Loucy (cell line): ENCODE measurements around the gene PPM1F.

Source experiments
- H2AFZ ChIP-seq: fragments of 200-600 bp; sonication (generic); 2 replicates; pipeline ENCODE4 v1.6.0; 2016; ENCODE audit warnings: antibody characterized with exemption, mild to moderate bottlenecking, low read length, moderate library complexity
- H3F3A ChIP-seq: fragments of 200-600 bp; 2 replicates; pipeline ENCODE4 v1.6.0; 2016; ENCODE audit warnings: antibody characterized with exemption, low read depth, mild to moderate bottlenecking
- H3K27me3 ChIP-seq: fragments of 200-600 bp; sonication (generic); 2 replicates; pipeline ENCODE4 v1.6.1; 2014; ENCODE audit warnings: low read length, mild to moderate bottlenecking; ENCODE audit not compliant: insufficient read depth, poor library complexity, severe bottlenecking
- H3K36me3 ChIP-seq: fragments of 200-600 bp; sonication (generic); 2 replicates; pipeline ENCODE4 v1.6.1; 2016; ENCODE audit warnings: low read length; ENCODE audit not compliant: insufficient read depth
- H3K4me1 ChIP-seq: fragments of 200-600 bp; sonication (generic); 2 replicates; pipeline ENCODE4 v1.5.1; 2014; ENCODE audit warnings: low read length, mild to moderate bottlenecking; ENCODE audit not compliant: insufficient read depth, poor library complexity, severe bottlenecking
- H3K4me2 ChIP-seq: fragments of 200-600 bp; sonication (generic); 2 replicates; pipeline ENCODE4 v1.6.0; 2014; ENCODE audit warnings: antibody characterized with exemption, low read length, low read depth, mild to moderate bottlenecking; ENCODE audit not compliant: poor library complexity, severe bottlenecking
- H3K4me3 ChIP-seq: fragments of 200-600 bp; sonication (generic); 2 replicates; pipeline ENCODE4 v1.5.1; 2014; ENCODE audit warnings: low read length, mild to moderate bottlenecking, mixed read lengths; ENCODE audit not compliant: poor library complexity, severe bottlenecking
- H3K79me2 ChIP-seq: fragments of 200-600 bp; sonication (generic); 2 replicates; pipeline ENCODE4 v1.6.1; 2014; ENCODE audit warnings: low read length; ENCODE audit not compliant: insufficient read depth
- H3K9ac ChIP-seq: fragments of 200-600 bp; sonication (generic); 2 replicates; pipeline ENCODE4 v1.6.0; 2014; ENCODE audit warnings: mild to moderate bottlenecking, low read depth, low read length, moderate library complexity; ENCODE audit not compliant: poor library complexity, severe bottlenecking
- H3K9me2 ChIP-seq: fragments of 200-600 bp; sonication (generic); replicated peaks from 2 replicates; pipeline ENCODE4 v1.6.1; 2016; ENCODE audit warnings: low read depth, low read length, mixed read lengths
- H3K9me3 ChIP-seq: fragments of 200-600 bp; sonication (generic); 2 replicates; pipeline ENCODE4 v1.6.1; 2014; ENCODE audit warnings: mild to moderate bottlenecking, antibody characterized with exemption, low read length, low read depth; ENCODE audit not compliant: insufficient read depth
- H4K20me1 ChIP-seq: fragments of 200-600 bp; sonication (generic); 2 replicates; pipeline ENCODE4 v1.6.0; 2014; ENCODE audit warnings: antibody characterized with exemption, low read length, mild to moderate bottlenecking; ENCODE audit not compliant: insufficient read depth, poor library complexity, severe bottlenecking
- CTCF ChIP-seq: fragments of 200-600 bp; sonication (generic); conservative IDR thresholded peaks from 2 replicates; pipeline ENCODE4 v1.5.1; 2014; ENCODE audit warnings: mild to moderate bottlenecking, antibody characterized with exemption, low read length
- EZH2phosphoT487 ChIP-seq: fragments of 200-600 bp; IDR thresholded peaks from 2 replicates; pipeline ENCODE4 v1.6.1; 2018; ENCODE audit warnings: antibody characterized with exemption, mild to moderate bottlenecking, moderate library complexity, borderline replicate concordance

PPM1F gene

GRCh38 chr22:21904250-21904789, 48.3 kb downstream of the PPM1F start:
- no peak overlapping the region for H3K4me3 ChIP-seq
- H3K79me2 ChIP-seq = no peaks in the 10 kb centered on the region

GRCh38 chr22:21903283-21903682, 49.4 kb downstream of the PPM1F start:
- TF ChIP-seq EZH2phosphoT487 = no peak
- TF ChIP-seq CTCF = no peak

More at GRCh38 chr22:21904250-21904789, 48.3 kb downstream of the PPM1F start:
- Histone ChIP-seq H3K36me3 (no peaks in the 10 kb centered on the region), H3K9me3 (no peaks in the 10 kb centered on the region), H3K9ac (no peak overlapping the region), H3K27me3 (no peaks in the 10 kb centered on the region), H2AFZ (no peak overlapping the region), H3K4me1 (no peaks in the 10 kb centered on the region), H3F3A (no peaks in the 10 kb centered on the region), H3K4me2 (no peak overlapping the region), H4K20me1 (no peaks in the 10 kb centered on the region), H3K9me2 (no peaks in the 10 kb centered on the region)
- TF ChIP-seq EZH2phosphoT487 (no peak), CTCF (no peak)

GRCh38 chr22:21902296-21903087, 50.2 kb downstream of the PPM1F start:
- Histone ChIP-seq H3K4me1 (no peaks in the 10 kb centered on the region), H2AFZ (no peak overlapping the region), H3F3A (no peaks in the 10 kb centered on the region), H4K20me1 (no peaks in the 10 kb centered on the region), H3K9me2 (no peaks in the 10 kb centered on the region), H3K79me2 (no peaks in the 10 kb centered on the region), H3K9ac (no peak overlapping the region), H3K4me3 (no peak overlapping the region), H3K36me3 (no peaks in the 10 kb centered on the region), H3K9me3 (no peaks in the 10 kb centered on the region), H3K4me2 (no peak overlapping the region), H3K27me3 (no peaks in the 10 kb centered on the region)
- TF ChIP-seq EZH2phosphoT487 = no peak
- TF ChIP-seq CTCF = no peak

More at GRCh38 chr22:21903283-21903682, 49.4 kb downstream of the PPM1F start:
- H4K20me1 ChIP-seq = no peaks in the 10 kb centered on the region
- no peak overlapping the region for H3K4me3 ChIP-seq
- H2AFZ ChIP-seq = no peak overlapping the region
- no peaks in the 10 kb centered on the region for H3K27me3 ChIP-seq
- no peaks in the 10 kb centered on the region for H3K9me3 ChIP-seq
- H3K9me2 ChIP-seq = no peaks in the 10 kb centered on the region
- H3F3A ChIP-seq = no peaks in the 10 kb centered on the region
- H3K4me1 ChIP-seq = no peaks in the 10 kb centered on the region
- H3K4me2 ChIP-seq = no peak overlapping the region
- no peaks in the 10 kb centered on the region for H3K79me2 ChIP-seq
- no peak overlapping the region for H3K9ac ChIP-seq
- H3K36me3 ChIP-seq = no peaks in the 10 kb centered on the region
